ENCODE measurements around the gene ZNF213. TPM values are rescaled to one million over a fixed set of nuclear protein-coding genes. Genes with fewer than 3 reads are reported as not detected.

Gene ZNF213
- total RNA-seq, 6 experiments from 2014 or later = 1.3 to 4.4 (median 1.7) TPM

GRCh38 chr16:3112058-3112880 is 22.6 kb upstream of the ZNF213 start, which contains the start of gene ZNF205:
Gene ZNF205 (plus strand): TSS chr16:3112586. CDS start chr16:3113431, 845 bp downstream.
- TF ChIP-seq CTCF (IDR thresholded peaks at IDR 0.05) (no peak), POLR2A (IDR thresholded peaks at IDR 0.05) (no peak)
- peak; percentile 76 to 78 (median 78) for DNase-seq
- peak; percentile 97 to 99 (median 98) for ATAC-seq
- WGBS (ENCODE audit: insufficient coverage, low coverage, low lambda C conversion rate, missing lambda C conversion rate) = 6% methylated on average over 16 of the region's 23 CpGs
- H3K27me3 ChIP-seq = no peaks in the 10 kb centered on the region
- no peaks in the 10 kb centered on the region for H3K9me3 ChIP-seq
- intact Hi-C loops (cut with DNase I) = no loop called here
- peak within 1 kb of the TSS; percentile 16 to 50 (median 37) for H3K27ac ChIP-seq
- peaks cover 0 to 15% (median 6%) of the 10 kb centered on the region in 4 donors for H3K4me1 ChIP-seq
- no peaks in the 10 kb centered on the region for H3K36me3 ChIP-seq
- H3K4me3 ChIP-seq = peak within 1 kb of the TSS; percentile 68 to 79 (median 71)

- Histone ChIP-seq H3K4me3 (peak overlapping the region; percentile 68 to 79 (median 71)), H3K4me1 (peaks cover 0 to 15% (median 6%) of the 10 kb centered on the region in 4 donors), H3K27ac (peak overlapping the region; percentile 16 to 50 (median 37)), H3K27me3 (no peaks in the 10 kb centered on the region), H3K9me3 (no peaks in the 10 kb centered on the region), H3K36me3 (no peaks in the 10 kb centered on the region)
- TF ChIP-seq POLR2A (IDR thresholded peaks at IDR 0.05) = no peak
- no peak for TF ChIP-seq CTCF (IDR thresholded peaks at IDR 0.05)
- intact Hi-C loops (cut with DNase I) = no loop called here
- peak in 1 of 4 donors; percentile 9 for ATAC-seq
- 22% methylated on average over 19 of the region's 19 CpGs for WGBS (ENCODE audit: insufficient coverage, low coverage, low lambda C conversion rate, missing lambda C conversion rate)
- DNase-seq = peak in 1 of 3 donors; percentile 40
These were observed 21.8 kb upstream of the ZNF213 start for GRCh38 chr16:3112881-3113574.

- Histone ChIP-seq H3K27me3 (no peaks in the 10 kb centered on the region), H3K4me3 (no peak overlapping the region), H3K27ac (no peak overlapping the region), H3K36me3 (no peaks in the 10 kb centered on the region), H3K9me3 (no peaks in the 10 kb centered on the region), H3K4me1 (peaks cover 0 to 15% (median 6%) of the 10 kb centered on the region in 4 donors)
- DNase-seq = no peak
- intact Hi-C loops (cut with DNase I) = no loop called here
- no peak for TF ChIP-seq POLR2A (IDR thresholded peaks at IDR 0.05)
- no peak for TF ChIP-seq CTCF (IDR thresholded peaks at IDR 0.05)
- ATAC-seq = no peak
- WGBS (ENCODE audit: insufficient coverage, low coverage, low lambda C conversion rate, missing lambda C conversion rate) = 59% methylated on average over 6 of the region's 17 CpGs
These were observed 20.9 kb upstream of the ZNF213 start for GRCh38 chr16:3113765-3114479.

- no peak for TF ChIP-seq POLR2A (IDR thresholded peaks at IDR 0.05)
- no peak for TF ChIP-seq CTCF (IDR thresholded peaks at IDR 0.05)
- peaks cover 0 to 7% (median 0%) of the 10 kb centered on the region in 4 donors for H3K36me3 ChIP-seq
- no peak for ATAC-seq
- 100% methylated on average over 1 of the region's 12 CpGs for WGBS (ENCODE audit: insufficient coverage, low coverage, low lambda C conversion rate, missing lambda C conversion rate)
- no peaks in the 10 kb centered on the region for H3K27me3 ChIP-seq
- H3K4me3 ChIP-seq = no peak overlapping the region
- peak in 1 of 3 donors; percentile 41 for DNase-seq
- H3K9me3 ChIP-seq = no peaks in the 10 kb centered on the region
- no peak overlapping the region for H3K27ac ChIP-seq
- intact Hi-C loops (cut with DNase I) = no loop called here
- peaks cover 0 to 15% (median 6%) of the 10 kb centered on the region in 4 donors for H3K4me1 ChIP-seq
These were observed 19.8 kb upstream of the ZNF213 start for GRCh38 chr16:3115003-3115402.
